ENCODE measurements around the gene SMTNL1.

SMTNL1 gene

DNA sequence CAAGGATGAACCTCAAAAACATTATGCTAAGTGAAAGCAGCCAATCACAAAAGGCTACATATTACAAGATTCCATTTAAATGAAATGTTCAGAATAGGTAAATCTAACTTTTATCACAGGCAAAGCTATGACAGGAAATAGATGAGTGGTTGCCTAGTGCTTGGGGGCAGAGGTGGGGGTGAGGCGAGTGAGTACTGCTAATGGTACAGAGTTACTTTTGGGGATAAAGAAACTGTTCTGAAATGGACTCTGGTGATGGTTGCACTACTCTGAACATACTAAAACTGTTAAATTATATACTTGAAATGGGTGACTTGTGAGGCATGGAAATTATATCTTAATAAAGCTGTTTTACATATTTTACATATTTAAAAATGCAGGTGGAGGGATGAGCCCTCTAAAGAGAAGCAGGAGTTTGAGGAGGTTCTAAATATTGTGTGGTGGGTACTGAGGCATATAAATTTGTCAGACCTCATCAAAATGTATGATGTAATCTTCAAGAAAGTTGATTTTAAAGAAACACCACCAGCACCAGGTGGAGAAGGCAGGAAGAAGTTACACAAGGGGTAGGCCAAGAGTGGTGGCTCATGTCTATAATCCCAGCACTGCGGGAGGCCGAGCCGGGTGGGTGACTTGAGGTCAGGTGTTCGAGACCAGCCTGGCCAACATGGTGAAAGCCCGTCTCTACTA is 25.5 kb upstream of the SMTNL1 start:
- no peak overlapping the region for H3K27ac ChIP-seq (ENCODE audit: low read length)
- no peak for DNase-seq
- H3K4me3 ChIP-seq (ENCODE audit: low read length) = no peak overlapping the region
- no peak overlapping the region for H2AFZ ChIP-seq (ENCODE audit: low read length)
- H3K36me3 ChIP-seq (replicated peaks; ENCODE audit: insufficient read depth, low read length) = no peaks in the 10 kb centered on the region
- H3K4me1 ChIP-seq (ENCODE audit: low read length) = no peaks in the 10 kb centered on the region
- no peaks in the 10 kb centered on the region for H3K27me3 ChIP-seq (replicated peaks; ENCODE audit: insufficient read depth, low read length)
- no peaks in the 10 kb centered on the region; the same call in 1 of the 2 replicates for H3F3A ChIP-seq (ENCODE audit: insufficient read depth, low read length)
- H3K79me2 ChIP-seq (ENCODE audit: low read length) = no peaks in the 10 kb centered on the region
- TF ChIP-seq EZH2 (optimal IDR thresholded peaks at IDR 0.05; ENCODE audit: low read depth, low read length) (no peak), EZH2phosphoT487 (IDR thresholded peaks at IDR 0.05; ENCODE audit: low read length) (no peak)
- TF ChIP-seq, protein P1, sequence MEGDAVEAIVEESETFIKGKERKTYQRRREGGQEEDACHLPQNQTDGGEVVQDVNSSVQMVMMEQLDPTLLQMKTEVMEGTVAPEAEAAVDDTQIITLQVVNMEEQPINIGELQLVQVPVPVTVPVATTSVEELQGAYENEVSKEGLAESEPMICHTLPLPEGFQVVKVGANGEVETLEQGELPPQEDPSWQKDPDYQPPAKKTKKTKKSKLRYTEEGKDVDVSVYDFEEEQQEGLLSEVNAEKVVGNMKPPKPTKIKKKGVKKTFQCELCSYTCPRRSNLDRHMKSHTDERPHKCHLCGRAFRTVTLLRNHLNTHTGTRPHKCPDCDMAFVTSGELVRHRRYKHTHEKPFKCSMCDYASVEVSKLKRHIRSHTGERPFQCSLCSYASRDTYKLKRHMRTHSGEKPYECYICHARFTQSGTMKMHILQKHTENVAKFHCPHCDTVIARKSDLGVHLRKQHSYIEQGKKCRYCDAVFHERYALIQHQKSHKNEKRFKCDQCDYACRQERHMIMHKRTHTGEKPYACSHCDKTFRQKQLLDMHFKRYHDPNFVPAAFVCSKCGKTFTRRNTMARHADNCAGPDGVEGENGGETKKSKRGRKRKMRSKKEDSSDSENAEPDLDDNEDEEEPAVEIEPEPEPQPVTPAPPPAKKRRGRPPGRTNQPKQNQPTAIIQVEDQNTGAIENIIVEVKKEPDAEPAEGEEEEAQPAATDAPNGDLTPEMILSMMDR (IDR thresholded peaks at IDR 0.05; ENCODE audit: low read length) = no peak
- no peaks in the 10 kb centered on the region for H4K20me1 ChIP-seq (ENCODE audit: insufficient read depth, low read length)
- no peak overlapping the region for H3K4me2 ChIP-seq (ENCODE audit: low read depth, low read length)
- H3K9me2 ChIP-seq (replicated peaks; ENCODE audit: insufficient read depth, low read length) = no peaks in the 10 kb centered on the region
- no peaks in the 10 kb centered on the region for H3K9me3 ChIP-seq (replicated peaks; ENCODE audit: insufficient read depth, low read length)
- H3K9ac ChIP-seq (ENCODE audit: low read length) = no peak overlapping the region

DNA sequence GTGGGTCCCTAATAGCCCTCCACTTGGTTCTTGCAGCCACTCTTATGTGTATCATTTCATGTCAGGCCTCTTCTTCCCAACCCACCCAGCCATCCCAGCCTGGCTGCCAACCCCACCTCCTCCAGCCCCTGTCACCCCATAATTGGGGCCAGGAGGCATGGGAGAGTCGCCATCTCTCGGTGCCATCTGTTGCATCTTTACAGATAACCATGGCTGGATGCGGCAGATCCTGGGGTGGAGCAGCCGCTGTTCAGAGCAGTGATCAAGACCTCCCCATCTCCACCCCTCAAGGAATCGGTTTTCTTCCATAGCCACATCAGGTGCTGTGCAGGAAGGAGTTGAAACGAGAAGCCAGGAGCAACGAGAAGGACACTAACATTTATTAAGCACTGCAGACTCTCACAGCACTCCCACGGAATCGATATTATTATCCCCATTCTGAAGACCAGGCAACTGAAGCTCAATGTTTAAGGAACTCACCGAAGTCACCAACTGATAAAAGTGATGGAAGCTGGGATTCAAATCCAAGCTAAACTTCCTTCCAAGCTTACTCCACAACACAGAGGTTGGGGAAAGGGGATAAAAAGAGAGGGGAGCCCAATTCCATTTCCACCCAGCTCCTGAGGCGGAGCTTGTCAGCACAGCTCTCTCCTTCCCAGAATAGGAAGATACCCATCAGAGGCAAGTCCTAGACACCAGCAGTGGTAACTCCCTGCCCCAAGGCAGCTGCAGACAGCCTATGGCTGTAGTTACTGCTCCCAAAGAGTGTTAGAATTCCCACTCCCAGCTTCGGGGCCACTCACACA is 24.5 kb upstream of the SMTNL1 start:
- DNase-seq = no peak
- no peaks in the 10 kb centered on the region; the same call in 1 of the 2 replicates for H3F3A ChIP-seq (ENCODE audit: insufficient read depth, low read length)
- no peak overlapping the region for H3K4me3 ChIP-seq (ENCODE audit: low read length)

DNA sequence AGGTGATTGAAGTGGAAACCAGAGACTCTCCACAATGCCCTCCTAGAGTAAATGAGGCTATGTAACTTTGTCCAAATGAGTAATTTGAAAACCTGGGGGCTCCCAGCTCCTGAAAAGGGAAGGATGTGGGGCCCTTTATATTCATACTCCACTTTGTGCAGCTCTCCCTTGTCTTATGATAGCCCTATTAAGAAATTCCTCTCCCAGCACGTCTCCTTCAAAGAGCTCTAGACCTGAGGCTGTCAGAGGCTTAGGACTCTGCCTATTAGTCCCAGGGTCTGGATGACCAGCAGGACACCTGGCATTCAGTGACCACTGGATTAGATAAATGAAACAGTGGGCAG is 24.0 kb upstream of the SMTNL1 start:
- H3F3A ChIP-seq (ENCODE audit: insufficient read depth, low read length) = no peaks in the 10 kb centered on the region; the same call in 1 of the 2 replicates
- no peaks in the 10 kb centered on the region for H3K4me1 ChIP-seq (ENCODE audit: low read length)
- no peaks in the 10 kb centered on the region for H4K20me1 ChIP-seq (ENCODE audit: insufficient read depth, low read length)
- no peak overlapping the region for H3K9ac ChIP-seq (ENCODE audit: low read length)
- no peaks in the 10 kb centered on the region for H3K27me3 ChIP-seq (replicated peaks; ENCODE audit: insufficient read depth, low read length)
- no peaks in the 10 kb centered on the region for H3K9me2 ChIP-seq (replicated peaks; ENCODE audit: insufficient read depth, low read length)
- no peaks in the 10 kb centered on the region for H3K36me3 ChIP-seq (replicated peaks; ENCODE audit: insufficient read depth, low read length)
- H3K9me3 ChIP-seq (replicated peaks; ENCODE audit: insufficient read depth, low read length) = no peaks in the 10 kb centered on the region
- H2AFZ ChIP-seq (ENCODE audit: low read length) = no peak overlapping the region
- no peaks in the 10 kb centered on the region for H3K79me2 ChIP-seq (ENCODE audit: low read length)
- H3K27ac ChIP-seq (ENCODE audit: low read length) = no peak overlapping the region
- no peak overlapping the region for H3K4me3 ChIP-seq (ENCODE audit: low read length)
- no peak for TF ChIP-seq EZH2phosphoT487 (IDR thresholded peaks at IDR 0.05; ENCODE audit: low read length)
- TF ChIP-seq EZH2 (optimal IDR thresholded peaks at IDR 0.05; ENCODE audit: low read depth, low read length) = no peak
- TF ChIP-seq, protein P1 (IDR thresholded peaks at IDR 0.05; ENCODE audit: low read length) = no peak
- no peak overlapping the region for H3K4me2 ChIP-seq (ENCODE audit: low read depth, low read length)
- DNase-seq = no peak

More for the DNA sequence above, 24.5 kb upstream of the SMTNL1 start:
- H3K27ac ChIP-seq (ENCODE audit: low read length) = no peak overlapping the region
- H4K20me1 ChIP-seq (ENCODE audit: insufficient read depth, low read length) = no peaks in the 10 kb centered on the region
- H3K79me2 ChIP-seq (ENCODE audit: low read length) = no peaks in the 10 kb centered on the region
- no peaks in the 10 kb centered on the region for H3K9me2 ChIP-seq (replicated peaks; ENCODE audit: insufficient read depth, low read length)
- no peaks in the 10 kb centered on the region for H3K36me3 ChIP-seq (replicated peaks; ENCODE audit: insufficient read depth, low read length)
- no peaks in the 10 kb centered on the region for H3K4me1 ChIP-seq (ENCODE audit: low read length)
- H3K27me3 ChIP-seq (replicated peaks; ENCODE audit: insufficient read depth, low read length) = no peaks in the 10 kb centered on the region
- no peaks in the 10 kb centered on the region for H3K9me3 ChIP-seq (replicated peaks; ENCODE audit: insufficient read depth, low read length)
- TF ChIP-seq, protein P1 (IDR thresholded peaks at IDR 0.05; ENCODE audit: low read length) = no peak
- TF ChIP-seq EZH2 (optimal IDR thresholded peaks at IDR 0.05; ENCODE audit: low read depth, low read length) (no peak), EZH2phosphoT487 (IDR thresholded peaks at IDR 0.05; ENCODE audit: low read length) (no peak)
- H3K9ac ChIP-seq (ENCODE audit: low read length) = no peak overlapping the region
- H2AFZ ChIP-seq (ENCODE audit: low read length) = no peak overlapping the region
- no peak overlapping the region for H3K4me2 ChIP-seq (ENCODE audit: low read depth, low read length)

Measured in MM.1S (cell line).